Hepatocyte (in vitro differentiated cells): Measurements from ENCODE around the gene ALK. TPM values are rescaled to one million over a fixed set of nuclear protein-coding genes. Genes with fewer than 3 reads are reported as not detected.

ENCODE experiments used
- DNase-seq: peaks from one replicate; pipeline ENCODE4 v3.0.0-alpha.2; 2016; ENCODE audit warnings: low spot score
- H2AFZ ChIP-seq: fragments of 200-600 bp; sonication (generic); 2 replicates; pipeline ENCODE4 v1.6.0; 2016; ENCODE audit warnings: antibody characterized with exemption, mild to moderate bottlenecking
- H3K27ac ChIP-seq: fragments of 200-600 bp; sonication (generic); 2 replicates; pipeline ENCODE4 v1.5.1; 2016; ENCODE audit warnings: mild to moderate bottlenecking
- H3K27me3 ChIP-seq: fragments of 200-600 bp; sonication (generic); 2 replicates; pipeline ENCODE4 v1.6.1; 2016
- H3K36me3 ChIP-seq: fragments of 200-600 bp; sonication (generic); replicated peaks from 2 replicates; pipeline ENCODE4 v1.5.1; 2016; ENCODE audit warnings: low read depth; ENCODE audit not compliant: insufficient read depth
- H3K4me1 ChIP-seq: fragments of 200-600 bp; sonication (generic); 2 replicates; pipeline ENCODE4 v1.5.1; 2016; ENCODE audit warnings: mild to moderate bottlenecking, moderate library complexity; ENCODE audit not compliant: insufficient read depth
- H3K4me2 ChIP-seq: fragments of 200-600 bp; sonication (generic); 2 replicates; pipeline ENCODE4 v1.6.0; 2016
- H3K4me3 ChIP-seq: fragments of 200-600 bp; sonication (generic); 2 replicates; pipeline ENCODE4 v1.5.1; 2016; ENCODE audit warnings: mild to moderate bottlenecking
- H3K79me2 ChIP-seq: fragments of 200-600 bp; sonication (generic); 2 replicates; pipeline ENCODE4 v1.6.0; 2017; ENCODE audit warnings: mild to moderate bottlenecking
- H3K9me2 ChIP-seq: fragments of 200-600 bp; sonication (generic); replicated peaks from 2 replicates; pipeline ENCODE4 v1.6.0; 2017; ENCODE audit warnings: mild to moderate bottlenecking; ENCODE audit not compliant: insufficient read depth
- H3K9me3 ChIP-seq: fragments of 200-600 bp; sonication (generic); 2 replicates; pipeline ENCODE4 v1.5.1; 2016; ENCODE audit warnings: low read depth, mild to moderate bottlenecking
- H4K20me1 ChIP-seq: fragments of 200-600 bp; sonication (generic); 2 replicates; pipeline ENCODE4 v1.6.0; 2016; ENCODE audit warnings: mild to moderate bottlenecking; ENCODE audit not compliant: insufficient read depth, poor library complexity, severe bottlenecking
- EZH2 ChIP-seq: fragments of 200-600 bp; sonication (generic); IDR thresholded peaks from 2 replicates; pipeline ENCODE4 v1.6.1; 2016; ENCODE audit warnings: antibody characterized with exemption, mild to moderate bottlenecking, borderline replicate concordance
- EZH2phosphoT487 ChIP-seq: fragments of 200-600 bp; sonication (generic); IDR thresholded peaks from one replicate; pipeline ENCODE4 v1.6.1; 2018; ENCODE audit warnings: antibody characterized with exemption, mild to moderate bottlenecking, low read depth, moderate library complexity; ENCODE audit not compliant: unreplicated experiment, severe bottlenecking
- WGBS: methylation state at CpG from one replicate; pipeline ENCODE4 v1.1.6; 2016; ENCODE audit warnings: low lambda C conversion rate; ENCODE audit errors: missing lambda C conversion rate; 5-methylcytosine and 5-hydroxymethylcytosine counted together
- polyA plus RNA-seq: library from polyadenylated mRNA; unstranded; fragments of >200 nt; fragmentation: Nextera tagmentation; extraction: Ambion mirVana; gene quantifications from 2 replicates; pipeline ENCODE4 v1.2.1, GENCODE V29; 2016
- total RNA-seq: library from RNA; depleted of rRNA; stranded (reverse); fragments of >200 nt; gene quantifications from 2 replicates; pipeline ENCODE4 v1.2.3, GENCODE V29; 2014
- TF ChIP-seq, protein P1 (sequence below): fragments of 200-600 bp; sonication (generic); IDR thresholded peaks from 2 replicates; pipeline ENCODE4 v1.5.1; 2016; ENCODE audit warnings: antibody characterized with exemption, mild to moderate bottlenecking; ENCODE audit not compliant: poor library complexity

The ALK gene
- total and polyA plus RNA-seq, 2 experiments from 2014 or later = 0.16 to 0.27 TPM

- Histone ChIP-seq H3K27me3 (no peaks in the 10 kb centered on the region), H3K9me2 (no peaks in the 10 kb centered on the region), H4K20me1 (no peaks in the 10 kb centered on the region), H3K27ac (no peak overlapping the region), H3K79me2 (no peaks in the 10 kb centered on the region), H3K9me3 (no peaks in the 10 kb centered on the region), H3K36me3 (no peaks in the 10 kb centered on the region), H3K4me1 (no peaks in the 10 kb centered on the region), H3K4me2 (no peak overlapping the region), H2AFZ (no peak overlapping the region), H3K4me3 (no peak overlapping the region)
- WGBS = 89% methylated on average over 11 of the region's 11 CpGs
- TF ChIP-seq EZH2phosphoT487 = no peak
- TF ChIP-seq, protein P1, sequence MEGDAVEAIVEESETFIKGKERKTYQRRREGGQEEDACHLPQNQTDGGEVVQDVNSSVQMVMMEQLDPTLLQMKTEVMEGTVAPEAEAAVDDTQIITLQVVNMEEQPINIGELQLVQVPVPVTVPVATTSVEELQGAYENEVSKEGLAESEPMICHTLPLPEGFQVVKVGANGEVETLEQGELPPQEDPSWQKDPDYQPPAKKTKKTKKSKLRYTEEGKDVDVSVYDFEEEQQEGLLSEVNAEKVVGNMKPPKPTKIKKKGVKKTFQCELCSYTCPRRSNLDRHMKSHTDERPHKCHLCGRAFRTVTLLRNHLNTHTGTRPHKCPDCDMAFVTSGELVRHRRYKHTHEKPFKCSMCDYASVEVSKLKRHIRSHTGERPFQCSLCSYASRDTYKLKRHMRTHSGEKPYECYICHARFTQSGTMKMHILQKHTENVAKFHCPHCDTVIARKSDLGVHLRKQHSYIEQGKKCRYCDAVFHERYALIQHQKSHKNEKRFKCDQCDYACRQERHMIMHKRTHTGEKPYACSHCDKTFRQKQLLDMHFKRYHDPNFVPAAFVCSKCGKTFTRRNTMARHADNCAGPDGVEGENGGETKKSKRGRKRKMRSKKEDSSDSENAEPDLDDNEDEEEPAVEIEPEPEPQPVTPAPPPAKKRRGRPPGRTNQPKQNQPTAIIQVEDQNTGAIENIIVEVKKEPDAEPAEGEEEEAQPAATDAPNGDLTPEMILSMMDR = no peak
- TF ChIP-seq EZH2 = no peak
- DNase-seq = no peak
These were observed 698.8 kb downstream of the ALK start for GRCh38 chr2:29222381-29223179.

GRCh38 chr2:29220506-29221270 lies 700.7 kb downstream of the ALK start:
- Histone ChIP-seq H3K79me2 (no peaks in the 10 kb centered on the region), H3K36me3 (no peaks in the 10 kb centered on the region), H2AFZ (no peak overlapping the region), H4K20me1 (no peaks in the 10 kb centered on the region), H3K4me2 (no peak overlapping the region), H3K4me3 (no peak overlapping the region), H3K27ac (no peak overlapping the region), H3K4me1 (no peaks in the 10 kb centered on the region), H3K9me2 (no peaks in the 10 kb centered on the region), H3K9me3 (no peaks in the 10 kb centered on the region), H3K27me3 (no peaks in the 10 kb centered on the region)
- DNase-seq = no peak
- 87% methylated on average over 12 of the region's 12 CpGs for WGBS
- TF ChIP-seq EZH2 = no peak
- TF ChIP-seq, protein P1 = no peak
- TF ChIP-seq EZH2phosphoT487 = no peak

GRCh38 chr2:29219374-29219773 lies 702.0 kb downstream of the ALK start:
- H3K36me3 ChIP-seq = no peaks in the 10 kb centered on the region
- H4K20me1 ChIP-seq = no peaks in the 10 kb centered on the region
- TF ChIP-seq, protein P1 = no peak
- no peak for TF ChIP-seq EZH2
- TF ChIP-seq EZH2phosphoT487 = no peak
- H3K4me3 ChIP-seq = no peak overlapping the region
- no peaks in the 10 kb centered on the region for H3K9me3 ChIP-seq
- 84% methylated on average over 4 of the region's 4 CpGs for WGBS
- H3K79me2 ChIP-seq = no peaks in the 10 kb centered on the region
- H3K27me3 ChIP-seq = no peaks in the 10 kb centered on the region
- no peak for DNase-seq
- H3K4me1 ChIP-seq = no peaks in the 10 kb centered on the region
- no peak overlapping the region for H2AFZ ChIP-seq
- no peak overlapping the region for H3K4me2 ChIP-seq
- no peak overlapping the region for H3K27ac ChIP-seq
- no peaks in the 10 kb centered on the region for H3K9me2 ChIP-seq
